HepG2 (cell line): Measurements from ENCODE around the gene AAGAB. TPM values are rescaled to one million over a fixed set of nuclear protein-coding genes. Genes with fewer than 3 reads are reported as not detected.
A peak's percentile ranks its signal among the peaks of the same experiment; 100 is the strongest.

Experiments used
- MIER2 ChIP-seq: IDR thresholded peaks from 2 replicates; pipeline ENCODE4 v1.6.1; 2016; ENCODE audit warnings: missing biosample characterization, missing genetic modification reagents
- ZHX2 ChIP-seq, 2 experiments: sonication (generic) in 1 of 2; formaldehyde crosslinking in 1 of 2; IDR thresholded peaks; 2 replicates each; pipeline versions ENCODE4 v1.6.1 to v1.9.0; 2014 to 2022; ENCODE audit warnings: antibody characterized with exemption in 1 of 2, borderline replicate concordance in 1 of 2, inconsistent platforms in 1 of 2, low read depth in 1 of 2, missing genetic modification reagents in 1 of 2
- ZNF414 ChIP-seq: sonication (generic); formaldehyde crosslinking; IDR thresholded peaks from 2 replicates; pipeline ENCODE4 v1.5.0; 2020; ENCODE audit warnings: missing genetic modification reagents
- ZNF737 ChIP-seq: sonication (generic); formaldehyde crosslinking; IDR thresholded peaks from 2 replicates; pipeline ENCODE4 v1.5.0; 2020; ENCODE audit warnings: missing genetic modification reagents, mild to moderate bottlenecking, borderline replicate concordance
- polyA plus RNA-seq, 8 experiments: library from polyadenylated mRNA; depleted of rRNA in 3 of 8; stranded (reverse) in 7 of 8; unstranded in 1 of 8; fragments of >200 nt; fragmentation: Illumina TruSeq in 4 of 8; extraction: Trizol in 4 of 8; gene quantifications; 2 replicates each; pipeline versions ENCODE4 v1.2.1 to v1.2.3, GENCODE V29; 2011 to 2016; ENCODE audit warnings: low read depth in 4 of 8, missing spikeins in 1 of 8, mixed read lengths in 1 of 8; ENCODE audit not compliant: insufficient read depth in 1 of 8
- total RNA-seq, 5 experiments: library from RNA; depleted of rRNA; stranded (reverse); fragments of >200 nt; fragmentation: Illumina TruSeq; extraction: Trizol; gene quantifications; 2 replicates each; pipeline ENCODE4 v1.2.3, GENCODE V29; 2016; ENCODE audit warnings: low read depth in 1 of 5

The AAGAB gene
- total and polyA plus RNA-seq, 2 of the 13 experiments (the other 11 are each of a cell fraction or from before 2014, with no cell fraction given), result 8.0 to 34.9 TPM

- TF ChIP-seq ZHX2 (IDR thresholded peaks at IDR 0.05; ENCODE audit: low read depth) (peak; percentile 35; the same call in 1 of the 2 replicates), ZHX2 (CRISPR knock-in tag; IDR thresholded peaks at IDR 0.05; ENCODE audit: borderline replicate concordance) (0 out of 2 replicates have a peak, but pooled peaks have one; percentile 30), ZNF414 (peak; percentile 79; the same call in 1 of the 2 replicates), MIER2 (CRISPR knock-in tag) (no peak; the same call in 1 of the 2 replicates), ZNF737 (no peak)
Observed at GRCh38 chr15:67254238-67255175, at the start of gene AAGAB, which contains the start of gene IQCH (continued).
